Midbrain (tissue), 1 donor: ENCODE measurements around the gene PTPRN2.

Experiments
- DNase-seq: peaks from one replicate; lab custom pipeline; 2025; lab: John Stamatoyannopoulos, UW

The PTPRN2 gene

GRCh38 chr7:157827863-157828160 lies 759.8 kb downstream of the PTPRN2 start:
- DNase-seq = no peak

GRCh38 chr7:157827045-157827862 lies 760.4 kb downstream of the PTPRN2 start:
- no peak for DNase-seq

- DNase-seq = no peak
Observed at GRCh38 chr7:157826566-157826965, 761.1 kb downstream of the PTPRN2 start.

GRCh38 chr7:157825325-157825724 lies 762.3 kb downstream of the PTPRN2 start:
- no peak for DNase-seq

DNA sequence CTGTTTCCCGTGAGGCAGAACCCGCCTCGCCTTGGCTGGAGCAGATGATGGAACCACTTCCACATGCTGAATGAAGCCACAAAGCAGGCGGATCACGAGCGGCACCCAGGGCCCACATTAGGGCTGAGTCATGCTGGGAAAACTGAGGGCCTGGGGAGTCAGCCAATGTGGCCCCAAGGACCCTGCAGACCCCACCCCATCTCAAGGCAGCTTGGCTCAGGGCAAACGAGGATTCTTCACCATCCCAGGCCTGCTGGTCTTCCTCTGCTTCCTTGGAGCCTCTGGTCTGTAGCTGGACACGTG lies 762.9 kb downstream of the PTPRN2 start:
- DNase-seq = no peak

GRCh38 chr7:157824011-157824818 lies 763.4 kb downstream of the PTPRN2 start:
- no peak for DNase-seq

GRCh38 chr7:157822688-157823031 lies 765.0 kb downstream of the PTPRN2 start:
- DNase-seq = no peak

- DNase-seq = no peak
Observed at GRCh38 chr7:157821959-157822687, 765.5 kb downstream of the PTPRN2 start.

GRCh38 chr7:157820796-157821195 lies 766.8 kb downstream of the PTPRN2 start:
- DNase-seq = no peak

DNA sequence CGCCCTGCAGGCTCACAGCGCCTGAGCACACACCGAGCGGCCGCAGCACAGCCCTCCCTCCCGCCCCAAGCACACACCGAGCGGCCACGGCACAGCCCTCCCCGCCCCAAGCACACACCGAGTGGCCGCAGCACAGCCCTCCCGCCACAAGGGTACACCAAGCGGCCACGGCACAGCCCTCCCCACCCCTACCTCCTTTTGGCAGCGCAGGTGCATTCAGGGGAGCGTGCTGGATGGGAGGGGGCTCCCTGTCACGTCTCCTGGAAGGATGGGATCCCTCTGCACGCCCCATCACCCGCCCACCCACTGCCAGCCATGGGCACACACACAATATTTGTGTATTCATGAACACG lies 768.2 kb downstream of the PTPRN2 start:
- no peak for DNase-seq

DNA sequence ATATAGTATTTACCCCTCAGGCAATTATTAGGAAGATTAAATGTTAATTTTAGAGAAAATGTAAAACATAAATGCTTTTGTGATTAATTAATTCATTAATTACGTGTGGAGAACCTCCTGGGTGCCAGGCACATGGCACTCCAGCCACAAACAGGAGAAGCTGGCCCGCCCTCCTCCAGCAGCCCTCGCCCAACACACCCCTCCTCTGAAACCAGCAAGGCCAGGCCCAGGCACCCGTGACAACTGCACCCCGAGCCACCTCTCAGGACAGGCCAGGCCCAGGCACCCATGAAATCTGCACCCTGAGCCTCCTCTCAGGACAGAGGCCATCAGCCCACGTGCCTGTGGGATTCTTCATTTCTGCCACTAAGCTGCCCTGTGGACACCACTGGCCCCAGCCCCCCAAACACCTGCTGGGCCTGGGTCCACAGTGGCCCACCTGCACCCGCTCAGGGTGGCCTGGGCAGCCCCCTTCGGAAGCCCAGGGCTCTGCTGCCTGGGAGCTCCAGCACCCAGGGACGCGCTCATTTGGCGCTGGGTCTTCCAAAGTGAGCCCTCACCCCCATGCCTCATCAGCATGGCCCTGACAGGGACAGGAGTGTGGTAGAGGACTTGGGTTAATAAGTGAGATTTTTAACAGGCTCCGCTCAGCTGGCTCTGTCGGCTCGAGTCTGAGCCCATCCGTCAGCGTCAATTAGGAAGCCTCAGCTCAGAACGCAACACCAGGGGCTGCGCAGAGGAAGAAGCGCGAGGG lies 768.7 kb downstream of the PTPRN2 start:
- no peak for DNase-seq

DNA sequence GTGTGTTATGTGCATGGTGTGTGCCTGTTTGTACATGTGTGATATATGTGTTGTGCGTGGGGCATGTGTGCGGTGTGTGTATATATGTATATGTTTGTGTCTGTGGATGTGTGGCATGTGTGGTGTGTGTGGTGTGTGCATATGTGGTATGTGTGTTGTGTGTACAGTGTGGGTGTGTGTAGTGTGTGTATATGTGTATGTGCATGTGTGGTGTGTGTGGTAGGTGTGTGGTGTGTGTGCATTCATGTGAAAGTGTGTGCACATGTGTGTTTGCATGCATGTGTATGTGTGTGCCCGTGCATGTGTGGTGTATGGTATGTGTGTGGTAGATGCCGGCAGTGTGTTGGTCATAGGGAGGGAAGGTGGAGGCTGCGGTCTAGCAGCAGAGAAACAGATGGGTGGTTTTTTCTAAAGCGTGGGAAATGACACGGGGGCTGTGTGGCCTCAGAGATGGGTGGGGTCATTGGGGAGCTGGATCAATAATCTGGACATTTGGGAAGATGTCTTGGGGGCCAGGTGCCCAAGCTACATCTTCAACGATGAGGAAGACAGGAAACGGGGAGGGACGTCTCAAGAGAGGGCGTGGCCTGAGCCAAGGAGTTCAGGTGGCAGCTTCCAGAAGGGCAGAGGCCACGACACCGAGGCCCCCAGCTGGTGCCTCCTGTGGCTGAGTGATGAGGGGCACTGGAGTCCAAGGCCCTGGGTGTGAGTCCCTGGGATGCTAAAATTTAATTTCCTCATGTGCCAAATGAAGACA lies 769.5 kb downstream of the PTPRN2 start:
- DNase-seq = no peak

- DNase-seq = no peak
Observed at GRCh38 chr7:157817433-157817832, 770.2 kb downstream of the PTPRN2 start.

- no peak for DNase-seq
Observed at GRCh38 chr7:157816526-157817250, 770.9 kb downstream of the PTPRN2 start.

- DNase-seq = no peak
Observed at GRCh38 chr7:157816086-157816485, 771.5 kb downstream of the PTPRN2 start.

DNA sequence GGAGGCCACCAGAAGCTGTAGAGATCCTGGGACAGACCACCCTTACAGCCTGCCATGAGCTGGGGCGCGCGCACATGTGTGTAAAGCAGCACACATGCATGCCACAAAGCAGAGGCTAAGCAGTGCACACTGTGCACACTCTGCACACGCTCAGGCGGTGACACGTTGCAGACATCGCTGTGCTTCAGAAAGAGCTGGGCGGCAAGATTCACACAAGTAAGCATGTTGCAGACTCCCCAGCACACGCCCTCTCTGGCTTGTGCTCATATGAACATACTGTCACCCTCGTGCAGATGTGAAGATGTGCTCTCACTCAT lies 772.0 kb downstream of the PTPRN2 start:
- no peak for DNase-seq

DNA sequence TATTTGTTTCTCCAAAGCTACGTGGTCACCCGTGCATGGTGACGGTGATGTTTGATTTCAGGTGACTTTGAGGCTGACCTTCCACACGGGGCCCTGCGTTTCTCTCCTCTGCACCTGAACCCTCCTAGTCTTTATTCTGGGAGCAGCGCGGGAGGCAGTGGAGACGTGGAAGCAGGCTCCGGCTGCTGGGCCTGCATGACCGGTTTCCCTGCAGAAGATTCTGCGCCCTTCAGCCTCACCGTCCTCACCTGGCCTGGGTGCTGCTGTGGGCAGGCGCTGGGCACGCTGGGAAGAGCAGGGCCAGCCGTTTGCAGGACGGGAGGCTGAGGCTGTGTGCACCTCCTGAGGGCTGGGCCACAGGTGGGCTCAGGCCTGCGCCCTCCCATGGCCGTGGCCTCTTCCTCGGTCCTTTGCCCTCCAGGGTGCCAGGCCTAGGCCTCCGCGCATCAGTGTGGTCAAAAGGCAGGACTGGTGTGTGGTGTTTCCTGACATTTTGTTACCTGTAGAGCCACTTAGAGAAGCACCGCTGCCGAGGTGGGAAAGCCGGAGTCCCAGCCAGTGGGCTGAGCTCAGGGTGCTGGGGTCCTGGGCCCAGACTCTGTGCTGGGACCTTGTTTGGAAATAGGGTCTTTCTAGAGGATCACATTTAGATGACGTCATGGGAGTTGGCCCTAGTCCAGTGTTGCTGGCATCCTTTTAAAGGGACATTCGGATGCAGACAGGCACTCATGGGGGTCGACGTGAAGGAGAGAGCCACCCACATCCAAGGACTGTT lies 772.5 kb downstream of the PTPRN2 start:
- no peak for DNase-seq

DNA sequence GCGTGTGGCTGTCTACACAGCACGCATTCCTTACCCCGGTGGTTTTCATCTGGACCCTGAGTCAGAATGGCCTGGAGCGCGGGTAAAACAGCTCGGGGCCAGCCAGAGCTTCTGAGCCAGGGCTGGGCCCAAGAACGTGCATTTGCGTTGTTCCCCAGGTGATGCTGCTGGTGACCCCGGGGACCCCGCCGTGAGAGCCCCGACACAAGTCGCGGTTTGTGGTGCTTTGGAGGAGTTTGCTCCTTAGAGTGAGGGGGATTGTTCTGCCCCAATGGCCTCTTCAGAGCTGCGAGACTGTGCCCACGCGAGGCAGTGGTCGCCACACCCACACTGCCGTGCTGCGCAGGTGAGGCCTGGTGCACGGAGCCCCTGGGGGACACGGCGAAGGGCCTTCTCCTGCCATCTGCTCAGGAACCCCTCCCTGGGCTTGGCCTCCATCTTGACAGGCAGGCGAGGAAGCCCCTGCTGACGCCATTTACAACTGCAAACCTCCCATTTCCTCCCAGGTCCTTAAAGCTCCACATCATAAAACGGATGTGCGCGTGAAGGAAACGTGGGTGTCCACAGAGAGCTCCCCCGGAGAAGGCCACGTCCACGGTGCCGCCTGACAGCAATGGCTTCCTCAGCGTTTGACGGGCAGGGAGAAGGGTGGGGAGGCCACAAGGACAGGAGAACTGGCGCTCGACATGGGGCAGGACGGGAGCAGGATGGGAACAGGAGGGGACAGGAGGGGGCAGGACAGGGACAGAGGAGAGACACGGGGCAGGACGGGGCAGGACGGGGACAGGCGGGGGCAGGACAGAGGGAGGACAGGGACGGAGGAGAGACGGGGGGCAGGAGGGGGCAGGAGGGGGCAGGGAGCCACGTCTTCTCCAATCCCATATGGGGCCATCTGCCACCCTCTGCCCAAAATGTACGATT lies 773.6 kb downstream of the PTPRN2 start:
- DNase-seq = no peak

- no peak for DNase-seq
Observed at GRCh38 chr7:157813053-157813452, 774.6 kb downstream of the PTPRN2 start.
